Caki2 (cell line): ENCODE results near the gene IL27RA. TPM values are rescaled to one million over a fixed set of nuclear protein-coding genes. Genes with fewer than 3 reads are reported as not detected.

ENCODE experiments used
- DNase-seq: peaks from one replicate; pipeline ENCODE4 v3.0.0-alpha.2; 2015; ENCODE audit warnings: low read depth
- in situ Hi-C: cut with HindIII; loops from 2 replicates; pipeline ENCODE4 v1.10.0; 2016; ENCODE audit warnings: low sequenced_read_pairs, low pct_unique_long_range_greater_than_20kb, mixed read lengths
- total RNA-seq: library from RNA; depleted of rRNA; stranded (reverse); fragments of >200 nt; shearing (Covaris generic); gene quantifications from 2 replicates; pipeline ENCODE4 v1.2.3, GENCODE V29; 2014; ENCODE audit warnings: low replicate concordance

IL27RA gene
- total RNA-seq, 1 experiment from 2014 or later: 15.6 TPM

DNA sequence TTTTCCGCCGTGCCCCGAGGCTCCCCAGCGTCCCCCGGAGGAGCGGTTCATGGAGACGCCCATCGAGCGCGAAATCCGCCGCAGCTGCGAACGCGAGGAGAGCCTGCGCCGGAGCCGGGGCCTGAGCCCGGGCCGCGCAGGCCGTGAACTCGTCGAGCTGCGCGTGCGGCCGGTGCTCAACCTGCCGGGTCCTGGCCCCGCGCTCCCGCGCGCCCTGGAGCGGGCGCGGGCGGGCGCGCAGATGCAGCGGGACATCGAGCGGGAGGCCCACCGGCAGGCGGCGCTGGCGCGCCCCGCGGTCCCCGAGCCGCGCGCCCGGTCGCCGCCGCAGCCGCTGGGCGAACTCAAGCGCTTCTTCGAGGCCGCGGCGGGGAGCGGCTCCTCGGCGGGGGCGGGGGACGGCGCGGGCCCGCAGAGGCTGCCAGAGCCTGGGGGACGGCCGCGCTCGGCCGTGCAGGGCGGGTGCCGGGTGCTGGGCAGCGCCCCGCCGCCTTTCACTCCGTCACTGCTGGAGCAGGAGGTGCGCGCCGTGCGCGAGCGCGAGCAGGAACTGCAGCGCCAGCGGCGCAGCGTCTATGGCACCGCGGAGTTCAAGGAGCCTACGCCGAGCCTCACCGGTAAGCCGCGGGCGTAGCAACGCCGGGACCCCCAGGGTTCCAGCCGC, 41.8 kb downstream of the IL27RA start:
- DNase-seq: peak; percentile 75

DNA sequence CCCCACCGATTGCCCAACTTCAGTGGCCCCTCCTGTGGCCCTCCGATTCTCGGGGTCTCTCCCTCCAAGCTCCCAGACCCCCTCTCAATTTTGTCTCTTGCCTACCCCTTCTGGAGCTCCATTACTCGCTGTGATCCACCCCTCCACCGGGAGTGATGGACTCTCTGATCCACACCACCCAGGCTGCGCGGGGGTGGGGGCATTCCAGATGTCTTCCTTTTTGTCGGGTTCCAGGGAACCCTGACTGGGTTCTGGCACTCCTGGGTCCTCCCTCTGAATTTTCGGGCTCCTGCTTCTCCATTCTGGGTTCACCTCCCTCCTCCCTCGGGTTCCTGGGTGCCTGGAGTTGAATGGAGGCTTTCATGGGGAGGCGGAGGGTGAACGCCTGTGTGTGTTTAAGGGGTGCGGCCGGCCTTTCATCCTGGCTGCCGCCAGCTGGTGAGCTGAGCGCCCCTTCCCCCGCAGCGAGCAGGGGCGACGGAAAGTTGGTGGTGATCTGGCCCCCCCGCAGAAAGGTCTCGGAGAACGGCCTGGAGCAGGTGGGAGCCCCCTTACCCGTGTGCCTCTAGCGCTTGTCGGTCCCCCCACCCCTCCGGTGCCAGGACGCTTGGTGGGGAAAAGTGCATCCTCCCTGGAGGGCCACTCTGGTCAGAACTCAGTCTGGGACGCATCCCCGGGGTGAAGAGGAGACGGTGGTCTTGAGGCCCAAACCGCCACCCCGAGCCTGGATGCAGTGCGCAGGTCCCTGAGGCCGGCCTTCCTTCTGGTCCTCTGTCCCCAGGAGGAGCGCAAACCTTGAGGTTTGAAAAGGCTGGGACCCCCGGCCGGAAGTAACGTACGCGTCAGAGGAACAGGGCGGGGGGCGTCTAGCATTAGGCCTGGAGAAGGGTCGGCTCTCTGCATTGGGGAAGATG, 42.6 kb downstream of the IL27RA start:
- in situ Hi-C loops: no loop called here
- no peak for DNase-seq

More for the DNA sequence above, 41.8 kb downstream of the IL27RA start:
- in situ Hi-C loops: no loop called here

DNA sequence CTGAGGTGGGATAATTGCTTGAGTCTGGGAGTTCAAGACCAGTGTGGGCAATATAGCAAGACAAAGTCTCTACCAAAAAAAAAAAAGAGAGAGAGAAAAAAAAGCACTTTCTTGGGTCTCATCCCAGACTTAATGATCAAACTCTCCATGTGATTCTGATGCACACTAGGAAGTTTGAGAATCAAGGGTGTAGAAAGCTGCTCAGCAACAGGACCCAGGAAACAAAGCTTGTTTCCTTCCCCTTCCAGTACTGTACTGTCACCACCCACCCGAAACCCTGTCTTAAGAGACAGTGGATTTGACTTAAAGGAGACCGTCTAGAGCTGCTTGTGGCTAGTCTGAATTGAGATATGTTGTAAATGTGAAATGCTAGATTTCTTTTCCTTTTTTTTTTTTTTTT, 46.8 kb downstream of the IL27RA start:
- in situ Hi-C loops: loop anchor here (25.0 kb wide), 1 partner anchor 166 kb away; the partner anchor contains the start of genes BRME1 and CC2D1A

DNA sequence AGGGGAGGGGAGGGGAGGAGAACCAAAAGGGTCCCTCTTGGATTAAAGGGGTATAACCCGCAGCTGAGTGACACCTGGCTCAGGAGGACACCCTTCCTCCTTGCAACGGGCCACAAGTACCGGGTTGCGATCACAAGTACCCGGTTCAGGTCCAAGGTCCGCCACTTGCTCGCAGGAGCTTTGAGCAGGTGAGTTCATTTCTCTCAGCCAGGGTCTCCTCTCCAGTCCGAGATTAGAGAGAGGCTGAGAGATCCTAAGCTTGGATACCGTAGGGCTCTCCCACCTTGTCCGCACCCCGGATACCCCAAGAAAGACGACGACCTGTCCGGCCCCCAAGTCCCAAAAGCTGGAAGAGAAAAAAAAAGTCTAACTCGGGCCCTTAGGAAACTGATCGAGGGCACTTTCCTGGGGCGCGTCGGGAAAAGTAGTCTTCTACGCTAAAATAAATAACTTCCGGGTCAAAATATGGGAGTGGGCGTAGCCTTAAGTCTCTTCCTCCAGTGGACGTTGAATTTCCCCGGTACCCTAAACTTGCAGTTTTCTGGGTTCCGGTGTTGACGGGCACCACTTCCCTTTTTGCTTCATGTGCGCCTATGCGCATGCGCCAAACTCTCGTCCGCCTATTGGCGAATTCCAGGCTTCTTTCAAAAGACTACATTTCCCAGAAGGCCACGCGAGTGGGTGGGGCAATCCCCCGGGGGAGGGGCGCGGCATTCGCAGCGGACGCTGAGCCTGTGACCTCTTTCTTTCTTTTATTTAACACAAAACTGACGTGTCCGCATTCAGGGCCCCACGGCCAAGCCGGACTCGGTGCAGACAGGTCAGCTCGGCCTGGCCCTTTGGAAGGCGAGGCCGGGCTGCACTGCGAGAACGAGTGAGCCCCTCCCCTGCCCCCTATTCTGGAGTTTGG, 49.6 kb downstream of the IL27RA start:
- DNase-seq: peak; percentile 98
- in situ Hi-C loops: loop anchor here (25.0 kb wide), 1 partner anchor 169 kb away; the partner anchor contains the start of genes BRME1 and CC2D1A

More for the DNA sequence above, 46.8 kb downstream of the IL27RA start:
- DNase-seq: no peak

DNA sequence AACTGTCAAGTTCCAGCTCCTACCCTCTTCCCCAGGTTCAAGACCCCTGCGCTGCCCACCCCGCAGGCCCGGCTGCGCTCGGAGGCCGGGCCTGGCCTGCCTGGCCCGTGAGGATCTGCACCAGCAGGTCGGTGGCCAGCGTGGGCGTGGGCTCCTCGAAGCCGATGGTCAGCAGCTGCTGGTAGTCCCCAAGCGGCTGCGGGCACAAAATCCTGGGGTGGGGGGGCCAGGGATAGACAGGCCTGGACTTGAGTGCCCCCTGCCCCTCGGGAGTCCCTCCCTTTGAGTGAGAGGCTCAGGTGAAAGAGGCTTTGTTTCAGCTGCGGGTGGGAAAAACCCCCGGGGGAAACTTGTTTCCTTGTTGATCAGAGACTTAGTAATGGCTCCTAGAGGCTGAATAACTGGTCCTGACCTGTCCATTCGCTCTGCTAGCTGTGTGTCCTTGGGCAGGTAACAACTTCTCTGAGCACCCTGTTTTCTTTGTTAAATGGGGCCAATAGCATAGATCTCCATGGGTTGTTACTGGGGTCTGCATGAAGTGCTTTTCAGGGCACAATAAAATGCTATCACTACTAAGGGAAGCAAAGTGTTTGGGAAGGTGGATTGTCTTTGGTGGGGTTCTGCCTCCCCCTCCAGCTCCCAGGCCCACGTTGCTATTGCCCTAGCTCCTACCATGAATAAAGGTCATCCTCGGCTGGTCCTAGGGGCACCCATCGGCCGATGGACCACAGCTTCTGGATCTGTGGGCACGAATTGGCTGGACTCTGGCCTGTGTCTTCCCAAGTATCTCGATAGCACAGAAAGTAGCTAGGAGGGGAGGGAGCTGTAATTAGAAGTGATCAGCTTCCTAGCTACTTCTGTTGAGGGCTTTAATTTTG, 50.5 kb downstream of the IL27RA start:
- in situ Hi-C loops: loop anchor here (25.0 kb wide), 1 partner anchor 170 kb away; the partner anchor contains the start of genes BRME1 and CC2D1A
- DNase-seq: no peak

DNA sequence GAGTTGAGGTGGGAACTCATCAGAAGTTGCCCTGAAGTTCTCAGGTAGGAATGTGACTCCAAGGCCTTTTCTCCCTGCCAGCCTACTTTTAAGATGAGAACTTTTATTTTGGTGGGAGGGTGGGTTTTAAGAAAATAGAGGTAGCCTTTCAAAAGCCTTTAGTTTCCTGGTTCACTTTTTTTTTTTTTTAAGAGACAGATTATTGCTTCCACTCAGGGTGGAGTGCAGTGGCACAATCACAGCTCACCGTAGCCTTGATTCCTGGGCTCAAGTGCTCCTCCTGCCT, 51.1 kb downstream of the IL27RA start:
- in situ Hi-C loops: loop anchor here (25.0 kb wide), 1 partner anchor 170 kb away; the partner anchor contains the start of genes BRME1 and CC2D1A
- no peak for DNase-seq

DNA sequence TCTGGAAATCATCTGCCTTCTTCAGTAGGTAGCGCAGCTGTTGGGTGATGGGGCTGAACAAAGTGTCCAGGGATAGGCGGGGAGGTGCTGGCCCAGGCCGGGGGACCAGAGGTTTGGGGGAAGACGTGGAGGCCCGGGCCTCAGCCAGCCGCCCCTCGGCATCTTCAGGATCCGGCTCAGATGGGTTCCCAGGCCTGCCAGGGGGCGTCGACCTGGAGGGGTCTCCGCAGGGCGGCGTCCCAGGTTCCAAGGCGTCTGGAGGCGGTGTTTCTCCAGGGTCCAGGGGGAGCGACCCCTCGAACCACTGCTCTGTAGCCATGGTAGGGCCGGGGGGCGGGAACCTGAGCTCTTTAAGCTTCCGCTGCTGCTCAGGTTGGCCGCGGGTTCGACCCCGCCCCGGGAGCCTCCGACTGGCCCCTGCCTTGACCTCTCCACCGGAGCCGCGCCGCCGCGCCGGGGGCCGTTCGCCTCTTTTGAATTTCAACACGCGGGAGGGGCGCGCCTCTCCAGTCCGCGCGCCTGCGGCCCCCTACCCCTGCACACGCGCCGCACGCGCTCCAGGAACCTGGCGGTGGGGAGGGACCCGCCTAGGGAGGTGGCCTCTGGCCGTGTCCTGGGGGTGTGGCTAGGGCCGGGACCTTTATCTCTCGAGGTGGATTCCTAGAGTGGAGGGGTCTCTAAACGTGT, 53.9 kb downstream of the IL27RA start, which contains the start of gene C19orf67:
Gene C19orf67 (minus strand): TSS at position 475 of the 687 bp plus-strand sequence. CDS start 156 bp downstream, at position 319.
- DNase-seq: no peak
- in situ Hi-C loops: loop anchor here (25.0 kb wide), 1 partner anchor 173 kb away; the partner anchor contains the start of genes BRME1 and CC2D1A

DNA sequence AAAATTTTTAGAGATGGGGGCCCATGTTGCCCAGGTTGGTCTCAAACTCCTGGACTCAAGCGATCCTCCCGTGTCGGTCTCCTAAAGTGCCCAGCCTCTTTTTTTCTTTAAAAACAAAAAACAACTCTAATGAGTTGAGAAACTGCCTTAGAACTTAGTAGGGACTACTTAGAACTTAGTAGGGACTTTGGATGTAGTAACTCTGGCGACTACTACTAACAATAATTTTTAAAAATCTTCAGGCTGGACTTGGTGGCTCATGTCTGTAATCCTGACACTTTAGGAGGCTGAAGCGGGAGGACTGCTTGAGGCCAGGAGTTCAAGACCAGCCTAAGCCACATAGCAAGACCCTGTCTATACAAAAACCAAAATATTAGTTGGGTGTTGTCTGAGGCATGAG, 54.5 kb downstream of the IL27RA start:
- in situ Hi-C loops: loop anchor here (25.0 kb wide), 1 partner anchor 174 kb away; the partner anchor contains the start of genes BRME1 and CC2D1A
- no peak for DNase-seq

DNA sequence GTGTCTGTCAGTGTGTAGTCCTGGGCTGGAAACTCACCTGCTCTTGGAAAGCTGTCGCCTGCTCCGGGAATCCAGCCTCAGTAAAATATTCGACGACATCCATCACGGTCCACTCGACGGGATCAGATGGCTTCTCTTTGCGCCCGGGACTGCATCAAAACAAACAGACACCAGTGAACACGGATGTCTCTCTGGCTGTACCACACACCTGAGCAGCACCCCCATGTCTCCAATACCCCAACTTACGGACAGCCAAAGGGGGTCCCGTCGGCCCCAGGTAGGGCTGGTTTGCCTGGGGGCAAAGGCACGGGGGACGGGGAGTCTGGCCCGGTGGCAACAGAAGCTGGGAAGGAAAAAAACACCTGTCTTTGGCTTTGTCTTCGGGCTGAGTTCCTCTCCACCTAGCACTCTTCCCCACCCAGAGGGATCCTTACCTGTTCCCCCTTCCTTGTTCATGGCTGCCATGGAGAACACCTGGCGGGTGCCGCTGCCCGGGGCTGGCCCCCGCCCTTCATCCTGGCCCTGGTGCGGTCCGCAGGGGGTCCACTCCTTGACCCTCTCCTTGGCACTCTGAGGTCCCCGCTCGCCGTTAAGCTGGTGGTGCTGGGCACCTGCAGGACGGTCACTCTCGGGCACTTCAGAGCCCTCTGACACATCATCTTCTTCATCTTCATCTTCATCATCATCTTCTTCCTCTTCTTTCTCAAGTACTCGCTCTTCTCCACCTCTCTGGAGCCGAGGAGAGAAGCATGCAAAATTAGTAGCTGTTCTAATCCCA, 57.3 kb downstream of the IL27RA start:
- DNase-seq: no peak
- in situ Hi-C loops: loop anchor here (25.0 kb wide), 1 partner anchor 177 kb away; the partner anchor contains the start of genes BRME1 and CC2D1A

DNA sequence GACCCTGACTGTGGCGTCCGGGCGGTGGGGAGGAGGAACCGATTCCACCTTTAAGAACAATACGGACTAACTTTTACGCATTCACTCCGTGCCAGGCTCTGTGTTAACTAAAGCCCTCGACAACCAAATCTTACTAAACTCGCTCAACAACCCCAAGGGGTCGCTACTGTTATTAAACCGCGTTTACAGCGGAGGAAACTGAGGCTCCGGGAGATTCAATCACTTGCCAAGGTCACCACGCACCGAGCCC, 57.8 kb downstream of the IL27RA start:
- in situ Hi-C loops: loop anchor here (25.0 kb wide), 1 partner anchor 177 kb away; the partner anchor contains the start of genes BRME1 and CC2D1A
- no peak for DNase-seq

DNA sequence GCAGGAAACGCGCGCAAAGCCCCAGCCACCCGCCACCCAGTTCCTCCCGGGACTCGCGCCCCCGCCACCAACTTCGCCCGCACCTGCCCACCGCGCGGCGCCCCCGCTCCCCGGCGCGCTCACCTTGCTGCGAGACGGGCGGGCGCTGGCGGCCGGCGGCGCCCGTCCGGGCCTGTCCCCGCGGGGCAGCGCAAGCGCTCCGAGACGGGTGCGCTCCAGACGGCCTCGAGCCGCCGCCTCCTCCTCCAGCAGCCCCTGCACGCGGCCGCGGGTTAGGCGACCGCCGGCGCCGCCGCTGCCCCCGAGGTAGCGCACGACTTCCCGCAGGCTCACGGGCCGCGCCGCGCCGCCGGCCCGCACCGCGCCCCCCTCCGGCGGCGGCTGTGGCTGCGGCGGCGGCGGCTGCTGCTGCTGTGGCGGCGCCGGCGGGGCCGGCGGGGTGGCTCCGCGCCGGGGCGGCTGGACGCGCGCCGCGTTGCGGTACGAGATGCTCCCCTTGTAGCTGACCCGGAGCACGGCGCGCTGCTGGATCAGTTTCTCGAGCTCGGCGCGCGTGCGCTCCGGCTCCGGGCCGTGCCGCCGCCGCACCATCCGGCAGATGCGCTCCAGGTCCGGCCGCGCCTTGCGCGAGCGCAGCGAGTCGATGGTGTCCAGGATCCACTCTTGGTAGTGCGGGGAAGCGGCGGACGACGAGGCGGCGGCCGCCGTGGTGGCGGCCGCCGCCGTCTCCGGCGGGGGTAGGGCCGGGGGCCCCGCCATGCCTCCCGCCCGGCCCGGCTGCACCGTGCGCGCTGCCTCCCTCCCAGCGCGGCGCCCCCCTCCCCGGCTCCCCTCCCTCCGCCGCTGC, 58.3 kb downstream of the IL27RA start:
- in situ Hi-C loops: loop anchor here (25.0 kb wide), 1 partner anchor 178 kb away; the partner anchor contains the start of genes BRME1 and CC2D1A
- DNase-seq: peak; percentile 48

DNA sequence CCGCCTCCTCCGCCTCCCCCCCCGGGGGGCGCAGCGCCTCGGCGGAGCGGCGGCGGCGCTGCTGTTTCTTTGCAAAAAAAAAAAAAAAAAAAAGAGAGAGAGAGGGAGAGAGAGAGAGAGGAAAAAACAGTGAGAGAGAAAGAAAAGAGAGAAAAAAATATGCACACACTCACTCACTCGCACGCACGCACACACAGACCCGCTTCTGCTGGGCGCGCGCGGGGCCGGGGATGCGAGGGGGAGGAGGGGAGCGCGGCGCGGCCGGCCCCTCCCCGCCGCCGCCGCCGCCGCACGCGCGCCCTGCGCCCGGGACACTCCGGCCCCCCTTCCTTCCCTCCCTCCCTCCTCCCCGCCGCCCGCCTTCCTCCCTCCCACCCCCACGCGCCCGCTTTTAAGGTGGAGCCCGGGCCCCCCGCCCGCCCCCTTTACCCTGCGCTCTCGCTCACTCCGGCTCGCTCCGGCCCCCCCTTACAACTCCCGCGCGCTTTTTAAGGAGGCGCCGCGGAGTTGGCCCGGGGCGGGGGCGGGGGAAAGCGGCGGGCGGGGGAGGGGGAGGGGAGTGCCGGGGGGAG, 59.0 kb downstream of the IL27RA start, which contains the start of gene SAMD1:
Gene SAMD1 (minus strand): TSS at position 243 of the 572 bp plus-strand sequence.
- peak; percentile 70 for DNase-seq
- in situ Hi-C loops: loop anchor here (25.0 kb wide), 1 partner anchor 178 kb away; the partner anchor contains the start of genes BRME1 and CC2D1A

DNA sequence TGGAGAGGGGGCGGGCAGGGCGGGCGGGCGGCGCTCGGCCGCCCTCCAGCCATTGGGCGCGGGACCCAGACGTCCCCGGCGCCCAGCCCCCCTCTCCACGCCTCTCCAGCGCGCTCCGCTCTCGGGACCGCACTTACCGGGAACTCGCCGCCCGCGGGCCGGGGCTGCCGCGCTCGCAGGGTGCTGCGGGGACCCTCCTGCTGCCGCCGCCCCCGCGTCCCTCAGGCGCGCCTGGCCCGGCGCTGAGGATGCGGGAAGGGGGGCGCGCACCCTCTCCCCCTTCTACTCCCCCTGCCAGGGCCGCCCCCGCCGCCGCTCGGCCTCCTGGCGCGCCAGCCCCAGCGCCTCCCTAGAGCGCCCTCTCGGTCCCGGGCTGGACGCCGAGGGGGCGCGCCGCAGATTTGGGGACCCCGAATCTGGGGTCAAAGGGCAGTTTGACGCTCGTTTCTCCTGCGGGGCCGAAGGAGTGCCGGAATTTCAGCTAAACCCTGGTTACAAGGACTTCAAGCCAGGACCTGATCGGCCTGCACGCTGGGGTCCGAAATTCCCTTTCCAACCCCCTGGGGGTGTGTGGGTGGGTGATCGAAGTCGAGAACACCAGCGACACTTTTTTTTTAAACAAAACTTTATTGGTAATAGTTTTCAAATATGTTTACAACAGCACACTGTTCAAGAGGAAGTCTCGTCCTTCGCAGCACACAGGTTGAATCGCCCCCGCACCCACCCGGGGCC, 59.7 kb downstream of the IL27RA start:
- in situ Hi-C loops: loop anchor here (25.0 kb wide), 1 partner anchor 179 kb away; the partner anchor contains the start of genes BRME1 and CC2D1A
- peak; percentile 78 for DNase-seq
